NCI-H1105 (cell line): ENCODE data around the gene DNAJA4.

Source experiments
- DNase-seq: peaks from one replicate; lab custom pipeline; 2025; lab: John Stamatoyannopoulos, UW

Gene DNAJA4

DNA sequence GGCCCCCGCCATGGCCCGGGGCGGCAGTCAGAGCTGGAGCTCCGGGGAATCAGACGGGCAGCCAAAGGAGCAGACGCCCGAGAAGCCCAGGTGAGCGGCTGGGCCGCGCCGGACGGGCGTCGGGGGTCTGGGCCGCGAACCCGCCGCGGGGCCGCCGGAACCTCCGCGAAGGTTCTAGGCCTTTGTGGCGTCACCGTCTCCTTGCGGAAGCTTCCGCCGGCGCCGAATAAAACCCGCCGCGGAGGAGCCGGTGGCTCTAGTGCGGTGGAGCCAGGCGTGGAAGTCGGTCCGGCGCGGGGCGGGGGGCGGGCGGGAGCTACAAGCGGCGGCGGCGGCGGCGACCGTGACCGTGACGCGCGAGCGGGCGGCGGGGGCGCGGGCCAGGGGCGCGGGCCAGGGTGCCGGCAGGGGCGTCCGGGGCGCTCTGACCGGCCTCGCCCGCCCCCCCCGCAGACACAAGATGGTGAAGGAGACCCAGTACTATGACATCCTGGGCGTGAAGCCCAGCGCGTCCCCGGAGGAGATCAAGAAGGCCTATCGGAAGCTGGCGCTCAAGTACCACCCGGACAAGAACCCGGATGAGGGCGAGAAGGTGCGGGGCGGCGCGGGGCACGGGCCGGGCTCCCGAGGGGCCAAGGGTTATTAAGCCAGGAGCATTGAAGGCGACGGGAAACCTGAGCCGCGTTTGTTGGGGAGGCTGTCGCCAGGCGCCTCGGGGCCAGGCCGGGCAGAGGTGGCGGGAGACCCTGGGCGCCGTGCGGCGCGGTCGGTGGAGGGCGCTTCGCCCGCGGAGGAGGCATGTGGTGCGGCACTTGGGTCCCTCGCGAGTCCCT is at the start of gene DNAJA4:
Gene DNAJA4 (plus strand): TSS at position 259 of the 833 bp plus-strand sequence. CDS start 202 bp downstream, at position 461.
- no peak for DNase-seq

DNA sequence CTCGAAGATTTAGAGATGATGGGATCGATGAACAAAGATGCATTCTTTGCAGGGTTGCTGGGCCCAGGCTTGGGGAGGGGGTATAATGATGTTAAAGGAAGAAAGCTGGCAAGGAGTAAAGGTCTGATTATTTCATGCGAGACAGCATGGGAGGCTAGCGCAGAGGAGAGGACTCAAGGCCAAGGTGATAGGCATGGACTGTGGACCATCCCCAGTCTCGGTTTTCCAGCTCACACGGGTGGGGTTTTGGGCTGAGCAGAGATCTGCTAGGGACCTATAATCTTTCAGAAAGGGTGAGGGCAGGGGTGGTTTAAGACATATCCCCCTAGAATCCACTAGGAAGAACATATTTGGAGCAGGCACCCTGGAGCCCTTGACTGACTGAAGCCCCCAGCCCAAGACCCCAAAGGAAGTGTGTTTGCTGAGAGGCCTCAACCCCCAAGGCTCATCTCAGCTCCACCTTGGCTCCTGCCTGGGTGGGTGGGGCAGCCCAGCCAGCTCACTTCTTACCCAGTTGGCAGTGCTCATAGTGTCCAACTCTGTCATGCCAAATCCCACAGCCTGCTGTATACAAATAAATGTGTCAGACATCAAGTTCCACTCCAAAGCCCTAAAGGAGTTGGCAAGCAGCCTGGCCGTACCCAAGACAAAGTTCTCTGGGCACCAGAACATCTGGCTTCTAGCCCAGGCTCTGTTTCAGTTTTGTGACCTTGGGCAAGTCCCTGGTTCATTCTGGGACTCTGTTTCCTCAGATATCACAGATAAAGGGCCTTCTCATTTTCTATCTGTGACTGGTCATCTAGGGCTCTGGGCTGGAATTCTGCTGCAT is 47.9 kb upstream of the DNAJA4 start:
- DNase-seq = no peak

DNA sequence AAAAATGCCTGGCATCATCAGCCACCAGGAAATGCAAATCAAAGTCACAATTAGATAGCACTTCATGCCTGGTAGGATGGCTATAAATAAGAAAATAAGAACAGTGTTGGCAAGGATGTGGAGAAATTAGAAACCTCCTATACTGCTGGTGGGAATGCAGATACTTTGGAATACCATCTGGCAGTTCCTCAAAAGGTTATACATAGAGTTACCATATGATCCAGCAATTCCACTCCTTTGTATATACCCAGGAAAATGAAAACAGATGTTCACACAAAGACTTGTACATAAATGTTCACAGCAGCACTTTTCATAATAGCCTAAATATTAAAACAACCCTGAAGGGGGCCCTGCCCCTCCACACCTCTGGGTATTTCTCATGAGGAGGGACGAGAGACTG is 43.6 kb upstream of the DNAJA4 start:
- DNase-seq = no peak

DNA sequence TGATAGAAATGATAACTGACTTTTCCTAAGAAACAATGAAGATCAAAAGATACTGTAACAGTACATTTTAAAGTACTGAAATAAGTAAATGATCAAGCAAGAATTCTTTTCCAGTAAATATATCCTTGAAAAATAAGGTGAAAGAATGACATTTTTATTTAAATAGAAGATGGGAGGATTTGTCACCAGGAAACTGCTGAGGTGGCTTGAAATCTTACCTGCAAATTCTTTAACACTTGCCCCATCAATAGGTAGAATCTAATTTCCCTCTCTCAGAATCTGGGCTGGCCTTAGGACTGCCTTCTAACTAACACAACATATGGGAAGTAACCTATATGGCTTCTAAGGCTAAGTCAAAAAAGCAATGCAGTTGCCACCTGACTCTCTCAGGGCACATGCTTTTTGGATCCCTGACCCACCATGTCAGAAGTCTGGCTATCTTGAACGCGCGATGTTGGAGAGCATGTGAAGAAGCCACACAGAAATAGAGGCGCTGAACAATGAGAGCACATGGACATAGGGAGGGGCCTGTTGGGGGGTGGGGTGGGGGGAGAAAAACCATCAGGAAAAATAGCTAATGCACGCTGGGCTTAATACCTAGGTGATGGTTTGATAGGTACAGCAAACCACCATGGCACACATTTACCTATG is 41.5 kb upstream of the DNAJA4 start:
- no peak for DNase-seq

DNA sequence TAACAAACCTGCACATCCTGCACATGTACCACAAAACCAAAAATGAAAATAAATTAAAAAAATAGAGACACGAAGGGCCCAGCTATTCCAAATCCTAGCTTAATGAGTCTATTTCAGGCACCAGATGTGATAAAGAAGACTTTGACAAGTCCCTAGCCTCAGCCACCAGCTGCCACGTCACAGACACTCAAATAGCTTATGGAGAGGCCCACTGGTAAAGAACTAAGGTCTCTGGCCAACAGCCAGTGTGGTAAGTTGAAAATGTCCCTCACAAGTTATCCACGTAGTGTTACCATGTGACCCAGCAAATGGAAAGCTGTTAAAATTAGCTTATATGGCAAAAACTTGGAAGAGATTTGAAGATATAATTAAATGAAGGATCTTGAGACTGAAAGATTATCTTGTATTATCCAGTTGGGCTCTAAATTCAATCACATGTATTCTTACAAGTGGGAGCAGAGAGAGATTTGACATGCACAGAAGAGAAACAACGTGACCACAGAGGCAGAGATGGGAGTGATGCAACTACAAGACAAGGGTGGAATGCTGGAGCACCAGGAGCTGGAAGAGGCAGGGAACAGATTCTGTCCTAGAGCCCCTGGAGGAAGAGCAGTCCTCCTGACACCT is 40.9 kb upstream of the DNAJA4 start:
- no peak for DNase-seq

DNA sequence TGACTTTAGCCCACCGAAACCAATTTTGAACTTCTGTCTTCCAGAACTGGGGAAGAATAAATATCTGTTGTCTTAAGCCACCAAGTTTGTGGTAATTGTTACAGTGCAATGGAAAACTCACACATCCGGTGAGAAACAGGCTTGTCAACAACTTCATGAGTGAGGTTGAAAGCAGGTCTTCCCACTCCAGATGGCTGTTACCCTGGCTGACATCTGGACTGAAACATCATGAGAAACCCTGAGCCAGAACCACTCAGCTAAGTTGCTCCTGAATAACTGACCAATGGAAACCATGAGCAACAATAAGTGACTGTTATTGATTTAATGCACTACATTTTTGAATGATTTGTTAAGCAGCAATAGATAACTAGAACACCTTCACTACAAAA is 40.3 kb upstream of the DNAJA4 start:
- no peak for DNase-seq

DNA sequence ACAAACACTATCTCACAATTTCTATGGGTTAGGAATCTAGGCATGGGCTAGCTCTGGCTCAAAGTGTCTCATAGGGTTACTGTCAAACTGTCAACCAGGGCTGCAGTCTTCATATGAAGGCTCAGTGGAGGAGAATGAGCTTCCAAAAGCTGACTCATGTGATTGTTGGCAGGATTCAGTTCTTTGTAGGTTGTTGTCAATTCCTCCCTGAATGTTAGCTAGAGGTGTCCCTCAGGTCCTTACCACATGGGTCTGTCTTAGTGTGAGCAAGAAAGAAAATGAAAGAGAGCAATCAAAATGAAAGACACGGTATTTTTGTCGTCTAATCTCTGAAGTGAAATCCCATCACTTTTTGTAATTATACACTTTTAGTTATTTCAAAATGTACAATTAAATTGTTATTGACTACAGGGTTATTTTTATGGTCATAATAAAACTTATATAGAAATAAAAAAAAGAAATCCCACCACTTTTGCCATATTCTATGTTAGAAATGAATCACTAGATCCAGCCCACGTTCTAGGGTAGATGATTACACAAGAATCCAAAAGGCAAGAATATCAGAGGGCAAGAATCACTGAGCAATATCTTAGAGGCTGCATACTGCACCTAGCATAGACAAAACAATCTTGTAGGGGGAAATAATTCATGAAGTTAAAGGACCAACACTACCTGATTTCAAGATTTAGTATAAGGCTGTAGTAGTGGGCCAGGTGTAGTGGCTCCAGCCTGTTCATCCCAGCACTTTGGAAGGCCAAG is 38.4 kb upstream of the DNAJA4 start:
- no peak for DNase-seq

DNA sequence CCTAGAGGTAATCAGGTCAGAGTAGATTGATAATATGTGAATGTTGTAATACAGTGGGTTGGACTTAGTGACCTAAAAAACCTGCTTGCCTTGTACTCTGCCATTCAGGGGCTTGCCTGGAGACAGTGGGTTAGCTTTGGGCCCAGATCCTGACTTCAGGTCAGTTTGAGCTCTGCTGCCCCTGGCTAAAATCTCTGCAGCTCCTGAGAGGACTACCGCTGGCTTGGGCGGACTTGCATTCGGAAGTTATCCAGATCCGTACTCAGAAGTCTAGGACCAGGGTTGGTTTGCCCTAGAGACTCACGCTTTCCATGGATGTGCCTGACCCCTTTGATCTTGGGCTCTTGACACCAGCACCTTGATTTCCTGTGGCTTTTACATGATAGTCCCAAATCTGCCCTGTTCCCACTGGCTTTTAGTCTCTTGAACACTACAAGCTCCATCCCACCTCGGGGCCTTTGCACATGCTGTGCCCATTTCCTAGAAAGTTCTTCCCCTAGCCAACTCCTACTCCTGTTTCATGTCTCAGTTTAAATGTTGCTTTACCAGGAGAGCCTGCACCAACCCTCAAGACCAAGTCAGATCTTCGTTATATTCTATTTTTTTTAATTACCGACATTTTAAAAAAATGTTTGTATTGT is 35.9 kb upstream of the DNAJA4 start:
- no peak for DNase-seq

DNA sequence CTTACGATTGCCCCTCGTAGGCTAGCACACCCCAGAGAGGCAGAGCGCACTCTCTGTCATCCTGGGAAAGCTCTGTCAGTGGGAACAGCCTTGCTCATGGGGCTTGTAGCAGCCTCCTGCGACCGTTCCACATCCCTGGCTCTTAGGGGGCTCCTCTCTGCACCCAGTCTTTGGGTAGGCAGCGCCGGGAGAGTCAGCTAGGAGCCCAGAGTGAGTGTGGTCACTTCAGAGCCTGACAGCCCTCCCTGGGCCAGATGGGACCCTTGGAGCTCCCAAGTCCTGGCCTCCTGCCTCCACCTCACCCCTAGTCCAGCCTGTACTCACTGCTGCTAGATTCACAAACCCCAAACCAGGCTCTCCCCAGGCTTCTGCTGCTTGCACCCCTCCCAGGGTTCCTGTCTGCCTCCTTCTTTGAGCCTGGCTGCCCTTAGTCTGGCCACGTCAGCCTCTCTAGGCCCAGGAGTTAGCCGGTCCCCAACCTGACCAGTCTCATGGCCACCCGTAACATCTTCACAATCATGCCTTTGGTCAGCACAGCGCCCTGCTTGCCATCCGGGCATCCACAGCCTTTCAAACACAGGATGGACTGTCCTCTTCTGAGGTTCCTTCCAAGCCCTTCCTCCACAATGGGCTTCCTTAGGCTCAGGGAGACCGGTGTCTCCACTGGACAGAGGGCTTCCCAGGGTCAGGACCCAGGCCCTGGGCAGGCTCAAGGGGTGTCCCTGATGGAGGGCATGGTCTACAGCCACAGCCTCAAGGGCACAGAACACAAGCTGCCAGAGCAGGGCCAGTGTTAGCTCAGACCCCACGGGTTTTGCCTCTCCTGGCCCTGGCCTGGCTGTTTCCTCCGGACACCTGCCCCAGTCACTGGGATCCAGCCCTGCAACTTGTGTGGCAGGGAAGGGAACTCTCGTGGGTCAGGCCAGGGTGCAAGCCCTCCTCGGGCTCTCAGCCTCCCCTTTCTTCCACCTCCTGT is 34.6 kb upstream of the DNAJA4 start:
- no peak for DNase-seq

DNA sequence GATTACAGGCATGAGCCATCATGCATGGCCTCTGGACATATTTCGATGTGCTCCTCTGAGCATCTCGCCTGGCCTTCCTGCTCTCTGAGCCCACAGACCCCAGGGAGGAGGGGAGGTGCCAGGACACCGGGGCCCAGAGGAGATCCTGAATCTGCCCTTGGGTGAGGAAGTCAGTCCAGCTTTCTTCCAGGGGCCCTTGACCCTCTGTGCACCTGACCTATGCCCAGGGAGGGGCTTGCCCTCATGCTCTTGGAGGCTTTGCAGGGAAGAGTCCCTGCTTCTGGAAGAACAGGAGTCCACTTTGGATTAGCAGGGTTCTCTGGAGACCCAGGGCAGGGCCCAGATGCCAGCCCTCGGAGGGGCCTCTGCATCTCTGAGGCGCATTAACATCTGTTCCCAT is 31.4 kb upstream of the DNAJA4 start:
- DNase-seq = no peak

DNA sequence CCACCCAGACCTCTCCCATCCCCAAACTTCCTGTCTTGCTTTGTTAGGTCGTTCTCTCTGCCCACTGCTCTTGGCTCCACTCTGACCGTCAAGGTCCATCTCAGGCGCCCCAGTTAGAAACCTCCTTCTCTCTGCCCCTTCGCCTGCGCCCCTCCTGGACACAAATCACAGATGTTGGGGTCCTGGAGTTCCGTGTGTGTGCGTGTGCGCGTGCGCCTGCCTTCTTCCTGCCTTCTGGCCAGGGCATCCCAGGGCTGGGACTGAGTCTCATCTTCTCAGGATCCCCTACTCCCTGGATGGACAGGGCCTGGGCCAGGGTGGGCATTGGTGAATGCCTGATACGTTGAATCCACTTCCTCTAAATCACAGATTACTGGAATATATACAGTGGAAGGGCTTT is 30.9 kb upstream of the DNAJA4 start:
- DNase-seq = no peak

DNA sequence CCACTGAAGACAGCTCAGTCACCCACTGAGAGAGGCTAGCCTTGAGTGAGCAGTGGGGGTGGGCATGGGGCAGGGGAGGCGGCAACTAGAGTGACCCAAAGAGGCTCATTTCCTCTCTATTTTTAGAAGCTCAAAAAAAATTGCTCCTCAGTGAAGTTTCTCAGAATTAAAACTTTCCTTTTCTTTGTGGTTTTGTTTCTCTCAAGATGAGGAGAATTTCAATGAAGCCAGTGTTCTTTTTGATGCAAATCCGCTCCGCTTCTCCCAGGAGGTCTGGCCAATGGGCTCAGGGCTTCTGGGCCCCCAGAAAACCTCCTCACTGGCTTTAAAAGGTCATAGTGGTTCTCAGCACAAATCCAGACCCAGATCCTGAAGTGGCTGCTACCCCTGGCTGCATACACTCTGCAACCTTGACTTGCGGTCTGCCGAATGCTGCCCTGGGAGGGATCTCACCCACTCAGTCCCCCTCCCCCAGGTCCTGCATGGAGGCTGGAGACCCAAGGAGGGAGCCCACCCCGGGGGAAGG is 29.8 kb upstream of the DNAJA4 start, which contains the start of gene ACSBG1:
Gene ACSBG1 (minus strand): TSS at position 51 of the 526 bp plus-strand sequence. CDS start 64 bp downstream, outside the sequence.
- DNase-seq = no peak

DNA sequence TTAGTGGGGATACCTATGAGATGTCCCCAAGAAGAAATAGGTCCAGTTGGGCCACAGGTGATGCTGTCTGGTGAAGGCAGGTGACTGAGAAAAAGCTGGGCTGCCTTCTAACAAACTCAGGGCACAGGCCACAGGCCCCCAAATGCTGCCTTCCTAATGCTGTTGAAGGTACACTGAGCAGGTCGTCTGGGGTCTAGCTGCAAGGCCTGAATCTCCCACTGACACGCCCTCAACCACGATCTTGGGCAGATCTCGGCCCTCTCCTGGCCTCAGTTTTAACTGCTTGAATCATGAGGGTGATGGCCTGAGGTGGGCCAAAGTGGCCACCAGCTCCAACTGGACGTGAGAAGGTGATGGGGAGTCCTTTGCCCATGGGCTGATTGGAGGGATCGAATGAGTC is 27.9 kb upstream of the DNAJA4 start:
- no peak for DNase-seq

DNA sequence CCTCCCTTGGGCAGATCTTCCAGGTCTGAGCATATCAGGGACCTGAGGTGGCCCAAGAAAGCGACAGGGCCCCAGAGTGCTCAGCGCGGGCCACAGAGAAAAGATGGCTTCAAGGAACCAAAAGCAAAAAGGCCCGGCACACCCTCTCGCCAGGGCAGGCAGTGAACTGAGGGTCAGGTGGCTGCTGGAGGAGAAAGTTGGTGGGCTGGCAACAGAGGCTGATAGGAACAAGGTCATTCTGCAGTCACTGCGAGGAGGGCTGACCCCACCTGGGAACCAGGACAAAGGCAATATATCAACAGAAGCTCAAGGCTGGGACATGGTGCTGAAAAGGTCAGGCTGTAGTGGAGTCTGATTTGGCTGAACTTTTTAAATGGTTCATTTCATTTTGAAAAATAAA is 27.2 kb upstream of the DNAJA4 start:
- no peak for DNase-seq

DNA sequence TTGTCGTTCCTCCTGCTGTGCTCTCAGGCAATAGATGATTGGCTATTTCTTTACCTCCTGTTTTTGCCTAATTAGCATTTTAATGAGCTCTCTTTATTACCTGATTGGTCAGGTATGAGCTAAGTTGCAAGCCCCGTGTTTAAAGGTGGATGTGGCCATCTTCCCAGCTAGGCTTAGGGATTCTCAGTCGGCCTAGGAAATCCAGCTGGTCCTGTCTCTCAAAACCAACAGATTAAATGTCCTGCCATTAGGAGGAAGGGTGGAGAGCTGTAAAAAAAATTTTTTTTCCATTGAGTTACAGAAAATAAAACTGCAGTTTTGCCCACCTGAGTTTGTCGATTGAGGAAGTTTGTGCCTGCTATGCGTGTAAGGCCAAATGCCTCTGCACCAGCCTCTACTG is 24.6 kb upstream of the DNAJA4 start:
- no peak for DNase-seq

DNA sequence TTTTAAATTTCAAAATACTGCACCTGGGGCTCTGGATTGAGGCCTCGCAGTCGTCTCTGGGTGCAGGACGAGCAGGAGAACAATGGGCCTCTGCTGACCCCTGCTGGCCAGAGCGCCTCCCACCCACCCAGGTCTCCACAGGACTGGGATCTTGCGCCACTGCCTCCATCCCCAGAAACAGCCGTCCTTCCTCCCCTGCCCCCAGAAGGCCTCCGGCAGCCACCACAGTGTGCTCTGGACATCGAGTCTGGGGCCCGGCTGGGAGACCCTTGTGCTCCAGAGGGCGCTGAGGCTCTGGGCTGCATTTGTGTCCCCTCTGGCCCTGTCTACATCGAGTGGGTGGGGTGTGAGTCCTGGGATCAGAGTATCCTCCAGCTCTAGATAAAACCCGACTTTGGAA is 23.3 kb upstream of the DNAJA4 start:
- DNase-seq = peak; percentile 41

DNA sequence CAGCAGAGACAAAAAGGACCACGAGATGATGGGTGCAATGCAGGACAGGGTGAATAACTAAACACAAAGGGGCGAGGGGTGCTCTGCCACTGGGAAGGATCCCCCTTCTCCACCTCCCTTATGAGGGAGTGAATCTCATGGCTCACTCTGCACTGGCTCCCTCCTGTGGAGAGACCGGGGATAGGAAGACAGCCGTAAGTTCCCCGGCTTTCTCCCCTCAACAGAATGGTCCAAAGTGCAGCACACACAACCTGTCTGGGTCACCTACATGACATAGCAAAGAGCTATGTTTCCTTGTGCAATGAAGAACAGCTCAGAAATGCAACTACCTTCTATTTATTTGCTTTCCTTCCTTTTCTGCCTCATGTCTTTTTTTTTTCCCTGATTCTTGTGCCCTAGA is 22.2 kb upstream of the DNAJA4 start:
- no peak for DNase-seq

DNA sequence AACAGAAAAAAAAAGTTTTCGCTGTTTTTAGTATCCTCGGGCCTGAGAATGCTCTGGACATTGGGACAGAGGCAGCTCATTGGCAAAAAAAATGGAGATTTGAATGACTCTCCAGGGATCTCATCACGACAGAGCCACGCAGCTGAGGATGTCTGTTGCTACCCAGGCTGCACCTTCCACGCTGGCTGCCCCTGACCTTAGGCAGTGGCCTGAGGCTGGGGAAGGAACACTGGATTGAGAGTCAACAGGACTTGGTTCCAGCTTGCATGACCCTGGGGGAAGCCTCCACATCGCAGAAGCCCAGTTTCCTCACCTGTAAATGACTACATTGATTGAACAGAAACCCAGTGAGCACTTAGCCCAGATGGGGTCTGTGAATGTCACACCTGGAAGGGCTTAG is 21.3 kb upstream of the DNAJA4 start:
- DNase-seq = no peak

DNA sequence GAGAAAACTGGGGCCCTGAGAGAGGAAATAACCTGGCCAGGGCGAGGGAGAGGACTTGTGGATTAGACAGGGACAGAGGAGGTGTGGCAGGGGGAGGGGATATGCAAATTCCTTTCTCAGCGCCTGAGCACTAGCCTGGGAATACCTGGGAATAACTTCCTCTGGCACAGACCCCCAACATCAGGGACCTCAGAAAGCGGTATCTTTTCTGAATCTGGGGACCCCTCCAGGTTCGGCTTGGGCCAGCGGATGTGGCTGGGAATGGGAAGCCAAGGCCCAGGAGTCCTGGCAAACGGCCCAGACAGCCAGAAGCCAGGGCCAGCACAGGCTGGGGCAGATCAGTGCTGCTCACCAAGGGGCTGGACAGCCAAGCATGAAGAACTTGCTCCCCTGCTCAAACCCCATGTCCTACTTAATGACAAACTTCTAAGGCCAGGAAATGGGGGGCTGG is 20.8 kb upstream of the DNAJA4 start:
- DNase-seq = no peak
